Midbrain (tissue), 1 donor: Measurements from ENCODE around the gene LIPM.

Experiments used
- DNase-seq: peaks from one replicate; lab custom pipeline; 2025; lab: John Stamatoyannopoulos, UW

LIPM gene

GRCh38 chr10:88838766-88839350 lies 36.3 kb downstream of the LIPM start:
- DNase-seq, result no peak

DNA sequence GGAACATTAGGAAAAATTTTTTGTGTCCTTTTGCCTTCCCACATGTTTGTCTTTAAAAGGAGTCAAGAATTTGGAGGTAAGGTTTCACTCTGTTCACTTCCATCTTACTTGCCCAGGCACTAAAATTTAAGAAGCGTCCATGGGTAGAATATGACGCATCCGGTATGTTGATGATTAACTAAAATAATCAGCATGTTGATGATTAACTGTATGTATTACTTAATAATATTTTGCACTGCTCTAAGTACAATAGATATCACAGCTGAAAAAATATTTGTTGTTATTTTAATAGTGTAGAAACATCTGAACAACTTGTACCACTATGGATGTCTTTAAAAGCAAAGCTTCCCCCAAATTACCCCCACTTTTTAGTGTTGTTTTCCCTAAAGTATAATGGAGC lies 37.6 kb downstream of the LIPM start:
- DNase-seq, result no peak

DNA sequence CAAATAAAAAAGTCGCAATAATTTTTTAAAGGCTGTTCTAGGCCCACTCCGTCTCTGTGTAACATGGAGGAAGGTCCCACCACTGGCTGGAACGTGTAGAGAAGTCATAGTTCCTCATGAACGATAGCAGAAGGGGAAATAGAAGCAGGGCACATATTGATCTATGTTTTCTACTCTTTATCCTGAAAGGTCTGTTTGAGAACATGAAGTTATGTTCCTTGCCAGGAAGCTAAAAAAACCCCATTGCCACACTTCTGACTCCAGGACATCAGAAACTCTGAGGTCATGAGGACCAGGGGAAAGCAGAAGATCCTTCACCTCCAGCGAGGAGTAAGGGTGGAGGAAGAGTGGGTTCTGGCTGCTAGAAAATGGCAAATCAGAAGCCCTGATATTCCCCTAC lies 38.4 kb downstream of the LIPM start:
- no peak for DNase-seq

DNA sequence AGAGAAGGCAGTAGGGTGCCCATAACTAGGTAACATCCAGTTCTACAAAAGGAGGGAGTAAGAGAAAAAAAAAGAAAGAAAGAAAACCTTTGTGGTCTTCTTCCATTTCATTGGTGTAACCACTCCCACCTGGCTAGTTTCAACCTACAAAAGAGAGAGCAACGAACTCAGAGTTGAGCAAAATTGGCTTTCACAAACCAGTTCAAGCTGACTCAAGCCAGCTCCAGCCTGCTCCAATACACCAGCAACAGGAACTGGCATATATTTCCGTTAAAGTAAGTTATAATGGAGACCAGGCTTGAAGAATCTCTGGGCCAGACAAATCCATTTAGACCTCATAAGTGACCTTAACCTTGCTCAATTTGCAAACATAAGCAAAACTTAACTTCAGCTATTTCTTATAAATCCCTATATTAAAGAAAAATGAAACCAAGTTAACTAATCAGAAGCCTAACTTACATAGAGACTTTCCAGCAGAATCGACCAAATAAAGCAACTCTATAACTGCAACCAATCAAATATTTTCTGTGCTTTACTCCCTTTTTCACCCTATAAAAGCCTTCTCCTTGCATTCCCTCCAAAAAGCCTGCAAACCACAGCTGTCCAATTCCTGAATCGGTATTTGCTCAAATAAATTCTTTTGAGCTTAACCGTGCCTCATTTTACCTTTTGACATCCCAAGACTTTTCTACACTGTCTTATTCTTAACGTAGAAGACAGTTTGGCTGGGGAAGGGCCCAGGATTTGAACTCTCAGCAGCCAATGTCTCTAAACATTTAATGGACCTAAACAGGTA lies 39.0 kb downstream of the LIPM start:
- no peak for DNase-seq

DNA sequence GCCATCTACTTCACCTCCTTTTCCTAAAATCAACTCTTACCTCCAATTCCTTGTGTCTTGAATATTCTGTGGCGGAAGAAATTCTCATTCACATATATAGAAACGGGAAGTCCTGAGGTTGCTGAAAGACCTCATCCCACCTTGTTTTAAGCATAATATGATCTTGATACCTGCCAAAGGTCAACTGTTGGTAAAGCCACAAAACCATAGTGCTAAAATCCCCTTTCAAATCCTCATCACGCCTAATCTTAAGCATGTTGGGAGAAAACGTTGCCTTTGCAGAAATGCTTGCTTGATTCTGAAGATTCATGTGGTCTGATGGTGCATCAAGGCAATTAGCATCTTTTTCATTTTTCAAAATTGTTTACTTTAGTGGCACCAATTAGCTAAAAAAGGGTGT lies 40.6 kb downstream of the LIPM start:
- no peak for DNase-seq

DNA sequence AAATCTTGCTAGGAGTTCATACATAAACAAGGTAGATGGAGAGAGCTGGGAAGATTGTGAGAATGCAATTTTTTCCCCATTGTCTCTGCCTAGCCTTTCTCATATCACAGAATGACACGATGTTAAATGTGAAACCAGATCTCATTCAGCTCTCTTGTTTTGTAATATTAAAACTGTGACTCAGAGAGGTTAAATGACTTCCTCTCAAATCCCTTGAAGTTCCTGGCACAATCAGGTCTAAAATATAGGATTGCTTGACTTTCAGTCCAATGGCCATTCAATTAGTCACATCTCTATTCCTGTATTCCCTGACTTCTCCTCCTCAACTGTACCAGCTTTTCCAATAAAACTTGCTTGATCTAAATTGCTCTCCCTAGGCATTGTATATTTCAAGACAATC lies 46.0 kb downstream of the LIPM start:
- no peak for DNase-seq

DNA sequence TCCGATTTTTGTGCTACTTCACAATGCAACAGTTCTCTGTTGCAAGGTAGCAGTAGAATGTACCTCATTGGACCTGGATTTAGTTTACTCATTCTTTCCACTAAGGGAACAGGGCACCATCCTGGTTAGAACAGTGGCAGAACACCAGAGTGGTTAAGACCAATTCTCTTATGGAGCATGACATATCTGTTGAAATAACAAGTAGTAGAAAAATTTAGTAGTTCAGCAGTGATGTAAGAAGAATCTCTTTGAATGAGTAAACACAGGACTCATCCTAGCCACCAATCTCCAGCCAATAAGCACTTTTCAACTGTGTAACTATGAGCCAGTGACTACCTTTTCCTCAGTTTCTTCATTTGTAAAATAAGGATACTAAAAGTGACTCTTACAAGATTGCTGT lies 46.7 kb downstream of the LIPM start:
- no peak for DNase-seq

DNA sequence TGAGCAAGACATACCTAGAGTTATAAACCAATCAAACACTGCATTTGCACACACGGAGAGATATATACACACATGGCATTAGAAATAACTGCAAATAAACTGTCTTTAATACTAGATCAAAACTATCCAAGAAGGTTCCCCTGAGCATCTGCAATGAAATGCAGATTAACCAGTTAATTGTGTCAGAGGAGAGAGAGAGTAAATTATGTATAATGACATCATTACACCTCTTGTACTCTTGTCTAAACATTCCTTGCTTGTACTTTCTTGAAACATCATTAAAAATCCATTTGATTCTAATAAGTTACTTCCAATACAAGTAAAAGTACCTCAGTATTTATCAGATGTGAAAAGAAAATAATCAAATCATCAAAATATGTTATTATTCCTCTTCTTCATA lies 48.2 kb downstream of the LIPM start:
- no peak for DNase-seq

- no peak for DNase-seq
These were observed 49.2 kb downstream of the LIPM start, which contains the start of gene ANKRD22 for GRCh38 chr10:88851706-88852105. Gene ANKRD22 (minus strand): TSS chr10:88851844. CDS start chr10:88851607, 237 bp downstream.

GRCh38 chr10:88852327-88852726 lies 49.8 kb downstream of the LIPM start:
- DNase-seq, result no peak

GRCh38 chr10:88853155-88853881 lies 50.8 kb downstream of the LIPM start:
- DNase-seq, result peak; percentile 4

DNA sequence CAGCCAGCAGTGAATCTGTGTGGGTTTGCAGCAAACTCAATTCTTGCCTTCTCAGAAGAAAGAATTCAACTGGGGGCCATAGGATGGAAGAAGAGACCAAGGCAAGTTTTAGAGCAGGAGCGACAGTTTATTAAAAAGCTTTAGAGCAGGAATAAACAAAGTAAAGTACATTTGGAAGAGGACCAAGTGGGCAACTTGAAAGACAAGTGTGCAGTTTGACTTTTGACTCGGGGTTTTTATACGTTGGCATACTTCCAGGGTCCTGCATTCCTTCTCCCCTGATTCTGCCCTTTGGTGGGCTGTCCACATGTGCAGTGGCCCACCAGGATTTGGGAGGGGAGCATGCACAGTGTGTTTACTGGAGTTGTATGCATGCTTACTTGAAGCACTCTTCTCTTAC lies 52.2 kb downstream of the LIPM start:
- no peak for DNase-seq

DNA sequence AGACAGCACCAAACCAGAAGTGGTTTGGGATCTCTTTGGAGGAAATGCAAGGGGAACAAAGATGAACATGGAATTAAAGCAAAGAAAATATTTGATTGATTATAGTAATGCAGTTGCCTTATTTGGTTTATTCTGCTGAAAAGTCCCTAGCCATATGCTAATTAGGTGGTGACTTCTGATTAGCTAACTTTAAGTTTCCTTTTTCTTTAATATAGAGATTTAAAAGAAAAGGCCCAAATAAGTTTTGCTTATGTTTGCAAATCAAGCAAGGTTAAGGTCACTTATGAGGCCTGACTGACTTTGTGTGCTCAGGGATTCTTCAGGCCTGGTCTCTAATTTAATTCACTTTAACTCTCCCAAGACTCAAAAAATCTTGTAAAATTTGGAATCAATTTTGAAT lies 55.3 kb downstream of the LIPM start:
- DNase-seq, result no peak

DNA sequence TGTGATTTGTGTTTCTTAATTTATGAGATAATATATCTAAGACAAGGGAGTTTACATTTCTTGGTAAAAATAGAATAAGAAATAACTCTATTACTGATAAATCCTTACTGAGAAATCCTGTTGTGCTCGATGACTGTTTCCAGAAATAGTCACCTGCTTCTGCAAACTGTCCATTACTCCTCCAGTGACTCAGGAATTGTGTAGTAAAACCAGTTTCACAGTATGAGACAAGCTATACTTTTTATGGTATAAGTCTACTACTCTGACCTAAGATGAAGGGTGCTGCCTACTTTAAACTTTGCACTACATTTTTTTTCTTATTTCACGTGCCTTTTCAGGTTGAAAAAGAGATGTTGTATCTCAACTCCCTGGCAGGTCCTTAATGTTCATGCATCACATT lies 56.0 kb downstream of the LIPM start:
- DNase-seq, result no peak

GRCh38 chr10:88861036-88861435 lies 58.5 kb downstream of the LIPM start:
- no peak for DNase-seq

GRCh38 chr10:88865281-88865876 lies 62.8 kb downstream of the LIPM start:
- no peak for DNase-seq

- DNase-seq, result no peak
These were observed 63.9 kb downstream of the LIPM start for GRCh38 chr10:88866454-88866853.

DNA sequence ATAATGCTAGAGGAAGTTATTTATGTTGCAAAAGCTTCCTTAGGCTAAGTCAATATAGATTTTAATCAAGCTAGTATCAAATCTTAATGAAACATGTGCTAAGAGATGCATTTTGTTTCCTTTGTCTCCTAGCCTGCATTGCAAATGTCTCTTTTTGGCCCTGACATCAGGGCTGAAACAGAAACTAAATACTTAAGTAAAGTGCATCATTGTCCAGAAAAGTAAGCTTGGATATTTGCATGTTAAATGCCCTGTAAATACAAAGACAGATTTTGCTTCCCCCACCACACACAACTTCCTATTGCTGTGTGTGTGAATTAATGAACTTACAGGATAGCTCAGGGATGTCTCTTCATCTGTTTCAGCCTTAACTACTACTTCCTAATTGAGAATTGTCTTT lies 67.6 kb downstream of the LIPM start:
- no peak for DNase-seq
